ENCODE data around the gene PSMC5.
"Not testable (repeated sequence)": the region's sequence is repeated elsewhere in the genome, so short reads cannot be mapped to it uniquely, and the experiment has no call there.

DNA sequence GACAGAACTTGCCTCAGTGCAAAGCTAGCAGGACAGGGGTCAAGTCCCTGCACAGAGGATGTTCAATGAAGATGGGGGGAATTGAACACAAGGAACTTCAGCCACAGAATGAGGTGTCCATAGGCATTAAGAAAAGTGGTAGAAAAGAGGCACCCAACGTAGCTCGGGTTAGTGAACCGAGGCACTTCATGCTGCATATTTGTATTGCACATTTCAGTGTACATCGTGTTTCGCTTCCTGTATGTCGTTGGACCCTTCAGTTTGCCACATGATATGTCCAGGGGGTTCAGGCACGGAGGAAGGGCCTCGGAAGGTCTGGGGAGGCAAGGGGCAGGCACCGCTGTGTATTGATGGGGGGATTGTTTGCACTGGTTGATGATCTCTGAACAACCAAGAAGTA lies 51.2 kb downstream of the PSMC5 start:
- TF ChIP-seq, protein P1, sequence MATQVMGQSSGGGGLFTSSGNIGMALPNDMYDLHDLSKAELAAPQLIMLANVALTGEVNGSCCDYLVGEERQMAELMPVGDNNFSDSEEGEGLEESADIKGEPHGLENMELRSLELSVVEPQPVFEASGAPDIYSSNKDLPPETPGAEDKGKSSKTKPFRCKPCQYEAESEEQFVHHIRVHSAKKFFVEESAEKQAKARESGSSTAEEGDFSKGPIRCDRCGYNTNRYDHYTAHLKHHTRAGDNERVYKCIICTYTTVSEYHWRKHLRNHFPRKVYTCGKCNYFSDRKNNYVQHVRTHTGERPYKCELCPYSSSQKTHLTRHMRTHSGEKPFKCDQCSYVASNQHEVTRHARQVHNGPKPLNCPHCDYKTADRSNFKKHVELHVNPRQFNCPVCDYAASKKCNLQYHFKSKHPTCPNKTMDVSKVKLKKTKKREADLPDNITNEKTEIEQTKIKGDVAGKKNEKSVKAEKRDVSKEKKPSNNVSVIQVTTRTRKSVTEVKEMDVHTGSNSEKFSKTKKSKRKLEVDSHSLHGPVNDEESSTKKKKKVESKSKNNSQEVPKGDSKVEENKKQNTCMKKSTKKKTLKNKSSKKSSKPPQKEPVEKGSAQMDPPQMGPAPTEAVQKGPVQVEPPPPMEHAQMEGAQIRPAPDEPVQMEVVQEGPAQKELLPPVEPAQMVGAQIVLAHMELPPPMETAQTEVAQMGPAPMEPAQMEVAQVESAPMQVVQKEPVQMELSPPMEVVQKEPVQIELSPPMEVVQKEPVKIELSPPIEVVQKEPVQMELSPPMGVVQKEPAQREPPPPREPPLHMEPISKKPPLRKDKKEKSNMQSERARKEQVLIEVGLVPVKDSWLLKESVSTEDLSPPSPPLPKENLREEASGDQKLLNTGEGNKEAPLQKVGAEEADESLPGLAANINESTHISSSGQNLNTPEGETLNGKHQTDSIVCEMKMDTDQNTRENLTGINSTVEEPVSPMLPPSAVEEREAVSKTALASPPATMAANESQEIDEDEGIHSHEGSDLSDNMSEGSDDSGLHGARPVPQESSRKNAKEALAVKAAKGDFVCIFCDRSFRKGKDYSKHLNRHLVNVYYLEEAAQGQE (IDR thresholded peaks at IDR 0.05; ENCODE audit: unreplicated experiment): not testable (repeated sequence)
- TF ChIP-seq, protein P2, sequence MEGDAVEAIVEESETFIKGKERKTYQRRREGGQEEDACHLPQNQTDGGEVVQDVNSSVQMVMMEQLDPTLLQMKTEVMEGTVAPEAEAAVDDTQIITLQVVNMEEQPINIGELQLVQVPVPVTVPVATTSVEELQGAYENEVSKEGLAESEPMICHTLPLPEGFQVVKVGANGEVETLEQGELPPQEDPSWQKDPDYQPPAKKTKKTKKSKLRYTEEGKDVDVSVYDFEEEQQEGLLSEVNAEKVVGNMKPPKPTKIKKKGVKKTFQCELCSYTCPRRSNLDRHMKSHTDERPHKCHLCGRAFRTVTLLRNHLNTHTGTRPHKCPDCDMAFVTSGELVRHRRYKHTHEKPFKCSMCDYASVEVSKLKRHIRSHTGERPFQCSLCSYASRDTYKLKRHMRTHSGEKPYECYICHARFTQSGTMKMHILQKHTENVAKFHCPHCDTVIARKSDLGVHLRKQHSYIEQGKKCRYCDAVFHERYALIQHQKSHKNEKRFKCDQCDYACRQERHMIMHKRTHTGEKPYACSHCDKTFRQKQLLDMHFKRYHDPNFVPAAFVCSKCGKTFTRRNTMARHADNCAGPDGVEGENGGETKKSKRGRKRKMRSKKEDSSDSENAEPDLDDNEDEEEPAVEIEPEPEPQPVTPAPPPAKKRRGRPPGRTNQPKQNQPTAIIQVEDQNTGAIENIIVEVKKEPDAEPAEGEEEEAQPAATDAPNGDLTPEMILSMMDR (conservative IDR thresholded peaks at IDR 0.05; ENCODE audit: low read depth in 2 of 2): not testable (repeated sequence)
- TF ChIP-seq NANOG (IDR thresholded peaks at IDR 0.05; ENCODE audit: borderline replicate concordance); JUNB (IDR thresholded peaks at IDR 0.05; ENCODE audit: unreplicated experiment); POLR2AphosphoS5 (IDR thresholded peaks at IDR 0.05; ENCODE audit: low read depth); EZH2 (IDR thresholded peaks at IDR 0.05; ENCODE audit: low read depth, unreplicated experiment); EZH2phosphoT487 (IDR thresholded peaks at IDR 0.05; ENCODE audit: unreplicated experiment); ZNF114 (CRISPR knock-in tag; IDR thresholded peaks at IDR 0.05); ZNF331 (CRISPR knock-in tag; IDR thresholded peaks at IDR 0.05; ENCODE audit: low read depth); CREB1 (CRISPR knock-in tag; IDR thresholded peaks at IDR 0.05; ENCODE audit: low read depth): not testable (repeated sequence)
